ENCODE results near the gene AGBL4. TPM values are rescaled to one million over a fixed set of nuclear protein-coding genes. Genes with fewer than 3 reads are reported as not detected.

Gene AGBL4
- total RNA-seq, 1 donor from 2014 or later: not detected

GRCh38 chr1:49240709-49241221, 783.0 kb downstream of the AGBL4 start:
- TF ChIP-seq CTCF (IDR thresholded peaks at IDR 0.05): no peak
- ATAC-seq: no peak
- Histone ChIP-seq H3K9me3 (peaks cover 4% of the 10 kb centered on the region), H3K36me3 (no peaks in the 10 kb centered on the region), H3K4me3 (no peak overlapping the region), H3K27me3 (no peaks in the 10 kb centered on the region), H3K27ac (no peak overlapping the region), H3K4me1 (no peaks in the 10 kb centered on the region)
- intact Hi-C loops (cut with DNase I): no loop called here
- DNase-seq: no peak

GRCh38 chr1:49234988-49235387, 788.8 kb downstream of the AGBL4 start:
- Histone ChIP-seq H3K27ac (no peak overlapping the region), H3K36me3 (no peaks in the 10 kb centered on the region), H3K4me1 (no peaks in the 10 kb centered on the region), H3K9me3 (peaks cover 4% of the 10 kb centered on the region), H3K4me3 (no peak overlapping the region), H3K27me3 (no peaks in the 10 kb centered on the region)
- DNase-seq: no peak
- intact Hi-C loops (cut with DNase I): no loop called here
- no peak for ATAC-seq
- no peak for TF ChIP-seq CTCF (IDR thresholded peaks at IDR 0.05)

- Histone ChIP-seq H3K36me3 (no peaks in the 10 kb centered on the region), H3K4me3 (no peak overlapping the region), H3K4me1 (no peaks in the 10 kb centered on the region), H3K9me3 (no peaks in the 10 kb centered on the region), H3K27ac (no peak overlapping the region), H3K27me3 (no peaks in the 10 kb centered on the region)
- no peak for TF ChIP-seq CTCF (IDR thresholded peaks at IDR 0.05)
- ATAC-seq (no peak), DNase-seq (no peak)
- intact Hi-C loops (cut with DNase I): no loop called here
Measured at GRCh38 chr1:49229555-49229954, 794.2 kb downstream of the AGBL4 start.

- Histone ChIP-seq H3K9me3 (no peaks in the 10 kb centered on the region), H3K36me3 (no peaks in the 10 kb centered on the region), H3K4me3 (no peak overlapping the region), H3K27ac (no peak overlapping the region), H3K4me1 (no peaks in the 10 kb centered on the region), H3K27me3 (no peaks in the 10 kb centered on the region)
- ATAC-seq (no peak), DNase-seq (no peak)
- intact Hi-C loops (cut with DNase I): no loop called here
- TF ChIP-seq CTCF (IDR thresholded peaks at IDR 0.05): no peak
Measured at GRCh38 chr1:49226758-49227157, 797.0 kb downstream of the AGBL4 start.

- TF ChIP-seq CTCF (IDR thresholded peaks at IDR 0.05): no peak
- Histone ChIP-seq H3K27ac (no peak overlapping the region), H3K9me3 (no peaks in the 10 kb centered on the region), H3K27me3 (no peaks in the 10 kb centered on the region), H3K4me3 (no peak overlapping the region), H3K36me3 (no peaks in the 10 kb centered on the region), H3K4me1 (no peaks in the 10 kb centered on the region)
- DNase-seq (no peak), ATAC-seq (no peak)
- intact Hi-C loops (cut with DNase I): no loop called here
Measured at GRCh38 chr1:49225464-49225863, 798.3 kb downstream of the AGBL4 start.

- H3K9me3 ChIP-seq: no peaks in the 10 kb centered on the region
- no peak overlapping the region for H3K27ac ChIP-seq
- ATAC-seq: no peak
- no peaks in the 10 kb centered on the region for H3K4me1 ChIP-seq
- TF ChIP-seq CTCF (IDR thresholded peaks at IDR 0.05): no peak
- no peak overlapping the region for H3K4me3 ChIP-seq
- intact Hi-C loops (cut with DNase I): no loop called here
- no peak for DNase-seq
- no peaks in the 10 kb centered on the region for H3K27me3 ChIP-seq
- H3K36me3 ChIP-seq: no peaks in the 10 kb centered on the region
Measured at GRCh38 chr1:49213301-49213700, 810.5 kb downstream of the AGBL4 start.

Measured in upper lobe of right lung (tissue), 1 donor.